Fibroblast of villous mesenchyme (primary cell): ENCODE results near the gene ESYT2. TPM values are rescaled to one million over a fixed set of nuclear protein-coding genes. Genes with fewer than 3 reads are reported as not detected.
"Not testable (repeated sequence)": the region's sequence is repeated elsewhere in the genome, so short reads cannot be mapped to it uniquely, and the experiment has no call there.

Experiments
- DNase-seq: peaks from one replicate; pipeline ENCODE4 v3.0.0-alpha.2; 2010; ENCODE audit warnings: low read depth
- H3K4me3 ChIP-seq: 2 replicates; pipeline ENCODE4 v1.5.1; 2011; ENCODE audit warnings: low read depth, mild to moderate bottlenecking, low read length
- CTCF ChIP-seq: IDR thresholded peaks from 2 replicates; pipeline ENCODE4 v1.5.1; 2012; ENCODE audit warnings: low read depth, mild to moderate bottlenecking, low read length; ENCODE audit not compliant: insufficient read depth
- total RNA-seq: library from RNA; depleted of rRNA; stranded (reverse); fragments of >200 nt; gene quantifications from 2 replicates; pipeline ENCODE4 v1.2.3, GENCODE V29; 2012

ESYT2 gene
- total RNA-seq, 1 donor, result 75.1 TPM

GRCh38 chr7:158849768-158850544, 20.6 kb upstream of the ESYT2 start:
- TF ChIP-seq CTCF, result no peak
- no peak for DNase-seq
- H3K4me3 ChIP-seq, result no peak overlapping the region

DNA sequence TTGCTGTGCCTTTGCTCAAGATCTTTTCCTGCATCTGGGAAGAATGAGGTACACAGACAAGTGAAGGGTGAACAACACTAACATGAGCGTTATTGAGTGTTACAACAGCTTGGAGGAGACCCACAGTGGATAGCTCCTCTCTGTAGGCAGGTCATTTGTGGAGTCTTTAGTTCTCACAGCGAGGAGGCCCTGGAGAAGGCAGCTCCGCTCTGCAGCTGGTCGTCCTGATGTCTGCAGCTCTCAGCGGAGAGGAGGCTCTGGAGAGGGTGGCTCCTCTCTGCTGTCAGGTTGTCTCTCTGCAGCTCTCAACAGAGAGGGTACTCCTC, 20.1 kb upstream of the ESYT2 start:
- H3K4me3 ChIP-seq, result no peak overlapping the region
- no peak for TF ChIP-seq CTCF
- DNase-seq, result no peak

DNA sequence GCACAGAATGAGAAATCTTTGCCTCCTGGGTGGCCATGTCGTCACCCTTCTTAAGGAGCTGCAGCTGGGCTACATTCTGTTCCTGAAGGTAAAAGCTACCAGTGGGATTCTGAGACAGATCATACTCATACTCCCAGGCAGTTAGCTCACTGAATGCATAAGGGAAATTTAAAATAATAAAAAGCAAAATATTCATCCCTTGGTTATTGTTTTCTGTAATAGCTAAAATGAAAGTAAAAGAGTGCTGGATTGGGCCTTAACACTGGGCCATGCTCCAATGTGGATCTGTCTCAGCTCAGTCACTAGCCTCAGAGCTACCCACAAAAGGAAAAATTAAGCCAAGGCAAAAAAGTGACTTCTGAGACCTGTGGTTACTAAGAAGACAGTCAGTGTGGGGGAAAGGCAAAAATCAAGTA, 18.1 kb upstream of the ESYT2 start:
- TF ChIP-seq CTCF, result no peak
- no peak overlapping the region for H3K4me3 ChIP-seq
- peak; percentile 17 for DNase-seq

GRCh38 chr7:158846304-158846703, 17.0 kb upstream of the ESYT2 start:
- H3K4me3 ChIP-seq, result no peak overlapping the region
- no peak for TF ChIP-seq CTCF
- DNase-seq, result no peak

GRCh38 chr7:158843771-158844170, 14.5 kb upstream of the ESYT2 start:
- TF ChIP-seq CTCF, result no peak
- no peak overlapping the region for H3K4me3 ChIP-seq
- DNase-seq, result no peak

- no peak overlapping the region for H3K4me3 ChIP-seq
- no peak for TF ChIP-seq CTCF
- no peak for DNase-seq
Measured at GRCh38 chr7:158842486-158842885, 13.2 kb upstream of the ESYT2 start.

DNA sequence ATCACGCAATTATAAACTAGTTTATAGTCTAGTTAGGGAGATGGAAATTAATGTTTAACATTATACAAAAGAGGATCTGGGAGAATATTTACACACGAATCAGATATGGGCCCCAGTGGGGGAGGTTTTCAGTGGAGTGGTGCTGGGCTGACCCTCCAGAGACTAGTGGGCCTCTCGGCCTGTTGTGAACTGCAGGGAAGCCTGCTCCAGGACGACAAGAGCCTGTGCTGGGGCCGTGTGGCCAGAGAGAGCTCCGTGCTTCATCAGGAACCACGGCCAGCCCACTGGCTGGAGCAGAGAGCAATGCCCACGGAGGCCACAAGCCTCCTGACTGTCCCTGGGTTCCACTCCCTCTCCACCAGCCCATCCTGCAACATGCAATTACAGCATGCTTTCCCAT, 11.3 kb upstream of the ESYT2 start:
- H3K4me3 ChIP-seq, result no peak overlapping the region
- DNase-seq, result no peak
- TF ChIP-seq CTCF, result no peak

- DNase-seq, H3K4me3 ChIP-seq: not testable (repeated sequence)
Measured at GRCh38 chr7:158839177-158839576, 9.9 kb upstream of the ESYT2 start.
